ENCODE measurements around the gene MAP3K2.

DNA sequence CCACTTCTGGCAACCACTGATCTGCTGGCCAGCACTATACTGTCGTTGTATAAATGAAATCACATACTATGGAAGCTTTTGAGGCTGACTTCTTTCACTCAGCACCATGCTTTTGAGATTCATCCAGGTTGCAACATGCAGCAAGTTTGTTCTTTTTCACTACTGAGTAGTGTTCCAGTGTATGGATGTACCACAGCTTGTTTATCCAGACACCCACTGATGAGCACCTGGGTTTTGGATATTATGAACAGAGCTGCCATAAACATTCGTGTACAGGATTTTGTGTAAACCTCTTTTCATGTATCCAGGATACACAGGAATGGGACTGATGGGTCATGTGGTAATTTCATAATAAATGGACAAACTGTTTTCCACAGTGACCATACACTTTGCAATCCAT lies 104.5 kb downstream of the MAP3K2 start:
- TF ChIP-seq, protein P1, sequence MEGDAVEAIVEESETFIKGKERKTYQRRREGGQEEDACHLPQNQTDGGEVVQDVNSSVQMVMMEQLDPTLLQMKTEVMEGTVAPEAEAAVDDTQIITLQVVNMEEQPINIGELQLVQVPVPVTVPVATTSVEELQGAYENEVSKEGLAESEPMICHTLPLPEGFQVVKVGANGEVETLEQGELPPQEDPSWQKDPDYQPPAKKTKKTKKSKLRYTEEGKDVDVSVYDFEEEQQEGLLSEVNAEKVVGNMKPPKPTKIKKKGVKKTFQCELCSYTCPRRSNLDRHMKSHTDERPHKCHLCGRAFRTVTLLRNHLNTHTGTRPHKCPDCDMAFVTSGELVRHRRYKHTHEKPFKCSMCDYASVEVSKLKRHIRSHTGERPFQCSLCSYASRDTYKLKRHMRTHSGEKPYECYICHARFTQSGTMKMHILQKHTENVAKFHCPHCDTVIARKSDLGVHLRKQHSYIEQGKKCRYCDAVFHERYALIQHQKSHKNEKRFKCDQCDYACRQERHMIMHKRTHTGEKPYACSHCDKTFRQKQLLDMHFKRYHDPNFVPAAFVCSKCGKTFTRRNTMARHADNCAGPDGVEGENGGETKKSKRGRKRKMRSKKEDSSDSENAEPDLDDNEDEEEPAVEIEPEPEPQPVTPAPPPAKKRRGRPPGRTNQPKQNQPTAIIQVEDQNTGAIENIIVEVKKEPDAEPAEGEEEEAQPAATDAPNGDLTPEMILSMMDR (IDR thresholded peaks at IDR 0.05; ENCODE audit: low read length): no peak
- TF ChIP-seq EZH2 (IDR thresholded peaks at IDR 0.05; ENCODE audit: borderline replicate concordance, low read length): no peak

All from OCI-LY1 (cell line).